NCI-H128 (cell line): ENCODE data around the gene TNP2.
"Not testable (repeated sequence)": the region's sequence is repeated elsewhere in the genome, so short reads cannot be mapped to it uniquely, and the experiment has no call there.

Source experiments
- DNase-seq: peaks from one replicate; lab custom pipeline; 2025; ENCODE audit not compliant: unreplicated experiment; lab: John Stamatoyannopoulos, UW

TNP2 gene

GRCh38 chr16:11301645-11302501, 32.7 kb upstream of the TNP2 start:
- no peak for DNase-seq

DNA sequence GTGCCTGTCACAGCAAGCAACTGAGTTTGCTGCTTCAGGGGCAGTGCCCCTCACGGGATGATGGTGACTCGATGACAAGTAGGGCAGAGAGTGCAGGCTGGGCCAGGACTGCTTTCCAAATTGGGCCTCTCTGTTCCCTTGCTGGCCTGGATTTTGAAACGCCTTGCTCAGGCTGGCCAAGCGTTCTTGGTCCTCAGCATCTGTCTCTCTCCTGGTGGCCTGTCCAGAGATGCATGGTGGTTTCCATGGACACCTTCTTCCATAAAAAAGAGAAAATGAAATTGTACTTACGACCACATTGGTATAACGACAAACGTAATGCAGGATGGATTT, 31.4 kb upstream of the TNP2 start:
- DNase-seq = no peak

DNA sequence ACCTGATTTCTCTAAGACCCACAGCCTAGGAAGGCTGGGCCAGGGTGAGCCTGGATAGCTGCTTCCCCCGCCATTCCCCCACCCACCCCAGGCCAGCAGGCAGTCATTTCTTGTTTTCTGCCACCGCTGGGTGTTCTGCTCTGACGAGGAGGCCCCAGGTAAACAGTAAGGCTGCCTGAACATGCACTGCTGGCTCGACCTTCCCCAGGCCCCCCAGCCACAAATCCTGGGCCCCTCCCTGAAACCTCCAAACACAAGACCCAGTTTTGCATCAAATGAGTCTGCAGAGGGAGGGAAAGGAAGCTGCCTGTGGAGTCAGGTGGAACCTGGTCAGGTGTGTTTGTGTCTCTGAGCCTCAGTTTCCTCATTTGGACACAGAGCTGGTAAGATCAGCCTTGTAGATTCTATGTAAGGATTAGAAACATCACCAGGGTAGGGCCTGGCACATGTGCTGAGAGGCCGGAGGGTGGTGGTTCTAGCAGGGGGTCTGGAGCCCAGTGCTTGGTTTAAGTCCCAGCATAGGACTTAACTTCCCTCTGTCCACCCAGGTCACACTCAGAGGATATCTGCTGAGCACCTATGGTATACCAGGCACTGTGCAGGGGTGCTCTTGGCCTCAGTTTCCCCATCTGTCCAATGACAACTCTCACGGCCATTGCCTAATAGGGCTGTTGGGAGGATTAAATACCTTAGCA, 30.9 kb upstream of the TNP2 start:
- no peak for DNase-seq

- DNase-seq = not testable (repeated sequence)
Measured at GRCh38 chr16:11298950-11299547, 29.9 kb upstream of the TNP2 start.

DNA sequence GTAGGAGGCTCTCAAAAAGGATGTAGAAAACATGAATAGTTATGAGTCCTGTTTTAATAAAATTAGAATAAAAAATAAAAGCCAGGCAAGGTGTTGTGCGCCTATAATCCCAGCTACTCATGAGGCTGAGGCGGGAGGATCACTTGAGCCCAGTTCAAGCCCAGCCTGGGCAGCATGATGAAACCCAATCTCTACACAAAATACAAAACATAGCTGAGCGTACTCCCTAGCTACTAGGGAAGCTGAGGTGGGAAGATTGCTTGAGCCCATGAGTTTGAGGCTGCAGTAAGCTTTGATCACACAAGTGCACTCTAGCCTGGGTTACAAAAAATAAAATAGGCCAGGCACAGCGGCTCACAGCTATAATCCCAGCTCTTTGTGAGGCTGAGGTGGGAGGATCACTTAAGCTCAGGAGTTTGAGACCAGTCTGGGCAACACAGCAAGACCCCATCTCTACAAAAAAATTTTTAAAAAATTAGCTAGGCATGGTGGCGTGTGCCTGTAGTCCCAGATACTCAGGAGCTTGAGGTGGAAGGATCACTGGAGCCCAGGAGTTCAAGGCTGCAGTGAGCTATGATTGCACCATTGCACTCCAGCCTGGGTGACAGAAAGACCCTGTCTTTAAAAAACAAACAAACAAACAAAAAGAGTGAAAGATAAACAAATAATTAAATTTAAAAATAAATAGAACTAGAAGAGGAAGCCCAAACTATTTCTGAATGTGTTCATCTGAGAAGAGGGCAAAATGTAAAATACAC, 29.2 kb upstream of the TNP2 start:
- DNase-seq = no peak

DNA sequence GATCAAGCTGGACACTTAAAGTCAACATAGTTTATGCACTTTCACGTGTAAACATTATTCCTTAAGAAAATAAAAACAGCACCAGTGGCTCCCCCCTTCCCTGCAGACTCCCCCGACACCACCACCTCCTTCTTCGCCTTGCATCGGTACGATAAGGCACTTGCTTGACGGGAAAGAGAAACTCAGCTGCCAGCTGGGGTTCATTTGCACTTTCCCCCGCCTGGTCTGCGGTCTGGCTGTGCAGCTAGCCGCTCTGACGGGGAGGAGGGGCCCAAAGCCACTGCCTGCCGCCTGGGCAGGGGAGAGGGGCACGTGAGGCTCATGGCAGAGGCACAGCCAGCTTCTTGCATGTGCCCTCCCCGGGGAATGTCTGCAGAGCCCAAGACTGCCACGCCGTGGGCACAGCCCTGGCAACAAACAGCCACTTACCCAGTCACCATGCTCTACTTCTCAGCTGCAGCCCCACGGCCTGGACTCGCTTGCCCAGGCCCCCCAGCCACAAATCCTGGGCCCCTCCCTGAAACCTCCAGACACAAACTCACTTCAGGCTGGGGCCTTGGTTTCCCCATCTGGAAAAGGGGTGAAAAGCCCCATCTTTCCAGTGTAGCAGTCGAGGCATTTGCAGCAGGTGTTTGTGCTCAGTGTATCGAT, 28.5 kb upstream of the TNP2 start:
- DNase-seq = peak; percentile 19

DNA sequence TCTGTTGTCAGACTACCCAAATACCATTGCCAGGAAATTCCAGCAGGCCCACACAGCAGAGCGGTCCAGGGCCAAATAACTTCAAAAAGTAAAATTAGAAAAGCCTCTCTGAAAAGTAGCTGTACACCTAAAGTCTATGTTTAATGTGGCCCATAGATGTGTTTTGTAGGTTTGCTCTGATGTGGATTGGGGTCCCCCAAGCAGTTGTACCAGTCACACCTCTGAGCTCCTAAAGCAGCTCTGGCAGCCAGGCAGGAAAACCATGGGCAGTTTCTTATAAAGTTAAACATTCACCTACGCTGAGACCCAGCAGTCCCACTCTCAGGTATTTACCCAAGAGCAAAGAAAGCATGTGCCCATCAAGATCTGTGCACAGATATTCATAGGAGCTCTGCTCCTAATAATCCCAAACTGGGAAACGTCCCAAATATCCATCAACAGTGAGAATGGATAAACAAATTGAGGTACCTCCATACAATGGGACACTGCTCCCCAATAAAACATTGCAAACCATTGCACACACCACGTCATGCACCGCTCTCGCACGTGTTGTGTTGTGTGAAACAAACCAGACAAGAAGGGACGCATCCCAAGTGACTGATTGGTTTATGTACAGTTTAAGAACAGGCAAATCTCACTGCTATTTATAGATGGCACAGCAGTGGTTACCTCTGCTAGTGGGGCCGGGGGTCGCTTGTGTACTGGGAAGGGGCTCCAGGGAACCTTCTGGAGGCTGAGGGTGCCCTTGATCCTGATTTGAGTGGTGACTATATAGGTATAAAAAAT, 27.8 kb upstream of the TNP2 start:
- DNase-seq = no peak

- no peak for DNase-seq
Measured at GRCh38 chr16:11296351-11296705, 27.2 kb upstream of the TNP2 start.

- DNase-seq = no peak
Measured at GRCh38 chr16:11295672-11296071, 26.5 kb upstream of the TNP2 start.

DNA sequence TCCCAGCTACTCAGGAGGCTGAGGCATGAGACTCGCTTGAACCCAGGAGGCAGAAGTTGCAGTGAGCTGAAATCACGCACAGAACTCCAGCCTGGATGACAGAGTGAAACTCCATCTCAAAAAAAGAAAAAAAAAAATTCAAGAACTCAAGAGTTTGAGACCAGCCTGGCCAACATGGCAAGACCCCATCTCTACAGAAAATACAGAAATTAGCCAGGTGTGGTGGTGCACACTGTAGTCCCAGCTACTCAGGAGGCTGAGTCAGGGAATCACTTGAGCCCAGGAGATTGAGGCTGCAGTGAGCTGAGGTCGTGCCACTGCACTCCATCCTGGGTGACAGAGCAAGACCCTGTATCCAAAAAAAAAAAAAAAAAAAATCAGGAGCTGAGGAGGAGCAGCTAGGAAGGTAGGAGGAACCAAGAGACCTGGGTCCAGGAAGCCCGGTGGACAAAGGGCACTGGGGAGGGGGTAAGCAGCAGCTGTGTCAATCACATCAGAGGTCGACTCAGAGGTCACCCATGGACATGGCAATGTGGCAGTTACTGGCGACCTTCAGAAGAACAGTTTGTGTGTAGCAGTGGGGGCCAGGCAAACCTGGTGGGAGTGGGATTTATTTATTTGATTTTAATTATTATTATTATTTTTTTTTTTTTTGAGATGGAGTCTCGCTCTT, 23.1 kb upstream of the TNP2 start:
- DNase-seq = no peak

DNA sequence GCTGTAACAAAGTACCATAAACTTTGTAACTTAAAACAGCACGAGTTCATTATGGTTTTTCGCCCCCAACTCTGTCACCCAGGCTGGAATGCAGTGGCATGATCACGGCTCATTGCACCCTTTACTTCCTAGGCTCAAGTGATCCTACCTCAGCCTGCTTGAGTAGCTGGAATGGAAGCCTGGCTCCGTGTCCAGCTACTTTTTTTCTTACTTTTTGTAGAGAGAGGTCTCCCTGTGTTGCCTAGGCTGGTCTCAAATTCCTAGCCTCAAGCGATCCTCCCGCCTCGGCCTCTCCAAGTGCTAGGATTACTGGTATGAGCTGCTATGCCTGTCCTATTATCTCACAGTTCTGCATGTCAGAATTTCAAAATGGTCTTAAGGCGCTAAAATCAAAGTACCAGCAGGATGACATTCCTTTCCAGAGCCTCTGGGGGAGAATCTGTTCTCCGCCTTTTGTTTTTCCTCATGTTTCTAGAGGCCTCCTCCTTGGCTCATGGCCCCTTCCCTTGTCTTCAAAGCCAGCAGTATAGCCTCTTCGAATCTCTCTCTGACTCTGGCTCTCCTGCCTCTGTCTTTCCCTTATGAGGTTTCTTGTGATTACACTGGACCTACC, 22.1 kb upstream of the TNP2 start:
- DNase-seq = no peak

DNA sequence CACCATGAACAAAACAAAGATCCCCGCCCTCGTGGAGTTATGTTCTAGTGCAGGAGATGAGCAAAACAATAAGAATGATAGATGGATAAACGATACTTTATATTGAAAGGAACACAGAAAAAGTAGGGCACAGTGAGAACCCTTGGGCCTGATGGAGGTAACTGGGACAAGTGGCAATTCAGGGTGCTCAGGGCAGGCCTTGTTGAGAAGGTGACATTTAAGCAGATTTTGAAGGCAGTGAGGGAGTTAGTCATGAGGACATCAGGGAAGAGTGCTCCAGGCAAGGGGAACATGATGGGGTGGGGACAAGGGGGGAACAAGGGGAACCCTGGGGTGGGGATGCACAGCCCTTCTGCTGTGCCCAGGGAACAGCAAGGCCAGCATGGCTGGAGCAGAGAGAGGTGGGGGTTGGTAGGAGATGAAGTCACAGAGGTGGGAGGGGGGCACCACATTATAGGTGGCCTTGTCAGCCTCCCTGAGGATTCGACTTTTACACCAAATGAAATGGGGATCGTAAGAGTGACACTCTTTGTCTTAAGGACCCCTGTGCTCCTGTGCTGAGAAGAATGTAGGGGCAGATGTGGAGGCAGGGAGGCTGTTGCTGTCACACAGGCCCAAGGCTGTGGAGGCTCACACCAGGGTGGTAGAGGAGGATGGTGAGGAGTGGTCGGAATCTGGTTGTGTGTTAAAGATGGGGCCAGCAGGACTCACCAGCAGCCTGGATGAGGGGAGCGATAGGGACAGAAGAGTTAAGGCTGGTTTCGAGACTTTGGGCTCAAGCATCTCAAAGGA, 21.2 kb upstream of the TNP2 start:
- no peak for DNase-seq

DNA sequence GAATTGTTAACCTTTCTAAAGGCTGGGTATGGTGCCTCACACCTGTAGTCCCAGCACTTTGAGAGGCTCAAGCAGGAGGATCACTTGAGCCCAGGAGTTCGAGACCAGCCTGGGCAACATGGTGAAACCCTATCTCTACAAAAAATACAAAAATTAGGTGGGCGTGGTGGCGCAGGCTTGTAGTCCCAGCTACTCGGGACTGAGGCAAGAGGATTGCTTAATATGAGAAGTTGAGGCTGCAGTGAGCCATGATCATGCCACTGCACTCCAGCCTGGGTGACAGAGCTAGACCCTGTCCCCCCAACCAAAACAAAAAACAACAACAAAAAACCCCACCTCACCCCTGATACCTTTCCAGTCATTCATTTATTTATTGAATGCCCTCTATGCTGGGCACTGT, 20.6 kb upstream of the TNP2 start:
- DNase-seq = not testable (repeated sequence)

GRCh38 chr16:11289202-11289601, 20.1 kb upstream of the TNP2 start:
- no peak for DNase-seq

- DNase-seq = no peak
Measured at GRCh38 chr16:11285842-11286241, 16.7 kb upstream of the TNP2 start.

- DNase-seq = no peak
Measured at GRCh38 chr16:11283820-11284248, 14.7 kb upstream of the TNP2 start.

DNA sequence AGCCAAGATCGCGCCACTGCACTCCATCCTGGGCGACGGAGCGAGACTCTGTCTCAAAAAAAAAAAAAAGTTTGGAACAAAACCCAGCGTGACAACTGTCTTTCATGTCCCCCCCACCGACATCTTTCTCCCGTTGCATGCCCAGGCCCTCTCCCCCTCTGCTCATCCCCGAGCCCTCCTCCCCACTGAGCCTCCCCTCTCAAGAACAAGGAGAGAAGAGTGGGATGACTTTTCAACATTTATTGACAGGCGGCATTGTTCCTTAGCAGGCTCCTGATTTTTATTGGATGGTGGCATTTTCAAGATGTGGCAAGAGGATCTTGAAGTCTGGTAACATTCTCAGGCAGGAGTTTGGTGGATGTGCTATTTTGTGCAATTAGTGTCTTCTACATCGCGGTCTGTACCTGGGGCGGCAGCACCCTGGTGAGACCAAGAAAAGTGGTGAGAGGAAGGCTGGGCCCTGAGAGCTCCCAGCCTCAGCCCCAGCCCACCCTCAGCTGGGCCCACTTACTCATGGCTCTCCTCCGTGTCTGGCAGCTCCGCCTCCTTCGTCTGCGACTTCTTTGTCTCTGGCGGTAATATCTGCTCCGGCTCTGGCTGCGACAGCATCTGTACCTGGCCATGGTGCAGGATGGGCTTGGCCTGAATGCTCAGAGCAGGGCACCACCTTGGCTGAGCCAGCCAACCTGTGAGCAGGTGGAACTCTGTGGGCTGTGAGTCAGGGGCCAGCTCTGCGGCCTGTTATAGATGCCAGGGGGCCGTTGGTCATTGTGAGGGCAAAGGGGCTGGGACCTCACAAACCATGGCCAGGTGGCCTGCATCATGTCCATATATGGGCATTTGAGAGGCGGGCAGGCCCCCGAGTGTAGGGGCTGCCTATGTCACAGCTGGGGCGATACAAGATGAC, 11.7 kb upstream of the TNP2 start, which contains the start of gene PRM1:
PRM1 (minus strand) TSS at position 715 of the 907 bp plus-strand sequence; CDS start at position 623, 92 bp downstream.
- DNase-seq = no peak
